ENCODE measurements around the gene MAPK1.
"Not testable (repeated sequence)": the region's sequence is repeated elsewhere in the genome, so short reads cannot be mapped to it uniquely, and the experiment has no call there.

Gene MAPK1

GRCh38 chr22:21818487-21819182 is 48.8 kb downstream of the MAPK1 start:
- DNase-seq = no peak

GRCh38 chr22:21817497-21817853 is 50.0 kb downstream of the MAPK1 start:
- not testable (repeated sequence) for DNase-seq

GRCh38 chr22:21816787-21817496 is 50.5 kb downstream of the MAPK1 start:
- DNase-seq = no peak

GRCh38 chr22:21816472-21816786 is 51.0 kb downstream of the MAPK1 start:
- DNase-seq = no peak

GRCh38 chr22:21815958-21816357 is 51.5 kb downstream of the MAPK1 start:
- no peak for DNase-seq

- DNase-seq = no peak
Observed at GRCh38 chr22:21815357-21815756, 52.1 kb downstream of the MAPK1 start.

- no peak for DNase-seq
Observed at GRCh38 chr22:21811982-21812381, 55.5 kb downstream of the MAPK1 start.

GRCh38 chr22:21807544-21808529 is 59.6 kb downstream of the MAPK1 start:
- DNase-seq = no peak

GRCh38 chr22:21805325-21805724 is 62.1 kb downstream of the MAPK1 start:
- DNase-seq = not testable (repeated sequence)

- DNase-seq = no peak
Observed at GRCh38 chr22:21803811-21804249, 63.6 kb downstream of the MAPK1 start.

GRCh38 chr22:21802673-21803072 is 64.8 kb downstream of the MAPK1 start:
- DNase-seq = no peak

GRCh38 chr22:21802056-21802455 is 65.4 kb downstream of the MAPK1 start:
- DNase-seq = no peak

- not testable (repeated sequence) for DNase-seq
Observed at GRCh38 chr22:21801304-21801644, 66.2 kb downstream of the MAPK1 start.

- no peak for DNase-seq
Observed at GRCh38 chr22:21800552-21801303, 66.7 kb downstream of the MAPK1 start.

- no peak for DNase-seq
Observed at GRCh38 chr22:21797444-21798221, 69.8 kb downstream of the MAPK1 start.

GRCh38 chr22:21796863-21797262 is 70.6 kb downstream of the MAPK1 start:
- no peak for DNase-seq

GRCh38 chr22:21796231-21796630 is 71.2 kb downstream of the MAPK1 start:
- no peak for DNase-seq

- not testable (repeated sequence) for DNase-seq
Observed at GRCh38 chr22:21793716-21794115, 73.7 kb downstream of the MAPK1 start.

- DNase-seq = no peak
Observed at GRCh38 chr22:21791635-21792625, 75.5 kb downstream of the MAPK1 start.

GRCh38 chr22:21790849-21791610 is 76.4 kb downstream of the MAPK1 start:
- DNase-seq = not testable (repeated sequence)
